IMR-90 (cell line): Measurements from ENCODE around the gene CDKN2D.

Source experiments
- BHLHE40 ChIP-seq: fragments of 150-350 bp; IDR thresholded peaks from 2 replicates; pipeline ENCODE4 v1.6.1; 2016; ENCODE audit warnings: mild to moderate bottlenecking, low read depth, low read length
- CEBPB ChIP-seq: IDR thresholded peaks from 2 replicates; pipeline ENCODE4 v1.6.1; 2012; ENCODE audit warnings: low read depth, low read length, improper control_type of control experiment
- CHD1 ChIP-seq: IDR thresholded peaks from 2 replicates; pipeline ENCODE4 v1.6.1; 2012; ENCODE audit warnings: low read depth, low read length, improper control_type of control experiment
- CTCF ChIP-seq: conservative IDR thresholded peaks from 2 replicates; pipeline ENCODE4 v1.5.1; 2012; ENCODE audit warnings: mild to moderate bottlenecking, low read depth, low read length, improper control_type of control experiment
- MAFK ChIP-seq: IDR thresholded peaks from 2 replicates; pipeline ENCODE4 v1.6.1; 2012; ENCODE audit warnings: low read depth, low read length, improper control_type of control experiment
- MAZ ChIP-seq: IDR thresholded peaks from 2 replicates; pipeline ENCODE4 v1.6.1; 2012; ENCODE audit warnings: low read depth, mild to moderate bottlenecking, low read length, improper control_type of control experiment, moderate library complexity, borderline replicate concordance
- MXI1 ChIP-seq: IDR thresholded peaks from 2 replicates; pipeline ENCODE4 v1.6.1; 2012; ENCODE audit warnings: low read depth, mild to moderate bottlenecking, low read length, moderate library complexity, borderline replicate concordance
- POLR2A ChIP-seq: IDR thresholded peaks from 2 replicates; pipeline ENCODE4 v1.6.1; 2012; ENCODE audit warnings: mild to moderate bottlenecking, low read depth, low read length
- RAD21 ChIP-seq: IDR thresholded peaks from 2 replicates; pipeline ENCODE4 v1.6.1; 2012; ENCODE audit warnings: low read length, improper control_type of control experiment
- RCOR1 ChIP-seq: IDR thresholded peaks from 2 replicates; pipeline ENCODE4 v1.6.1; 2012; ENCODE audit warnings: mild to moderate bottlenecking, low read length, improper control_type of control experiment; ENCODE audit not compliant: insufficient replicate concordance
- RFX5 ChIP-seq: IDR thresholded peaks from 2 replicates; pipeline ENCODE4 v1.8.0; 2012; ENCODE audit warnings: low read depth, mild to moderate bottlenecking, low read length, moderate library complexity
- SMC3 ChIP-seq: fragments of 150-350 bp; IDR thresholded peaks from 2 replicates; pipeline ENCODE4 v1.6.1; 2016; ENCODE audit warnings: low read depth, mild to moderate bottlenecking, antibody characterized with exemption, low read length, moderate library complexity
- USF2 ChIP-seq: fragments of 150-350 bp; IDR thresholded peaks from 2 replicates; pipeline ENCODE4 v1.6.1; 2017; ENCODE audit warnings: mild to moderate bottlenecking, antibody characterized with exemption, low read length, low read depth
- TF ChIP-seq, protein P1 (sequence below): fragments of 150-350 bp; IDR thresholded peaks from 2 replicates; pipeline ENCODE4 v1.6.1; 2016; ENCODE audit warnings: low read depth, mild to moderate bottlenecking, low read length, moderate library complexity, borderline replicate concordance

GRCh38 chr19:10586396-10586795 lies 17.6 kb upstream of the CDKN2D start:
- TF ChIP-seq CTCF (no peak), POLR2A (no peak), MAZ (no peak), MXI1 (no peak), CEBPB (no peak), SMC3 (no peak), RAD21 (no peak), USF2 (no peak), BHLHE40 (no peak), RCOR1 (no peak), RFX5 (no peak), CHD1 (no peak), MAFK (no peak)
- TF ChIP-seq, protein P1, sequence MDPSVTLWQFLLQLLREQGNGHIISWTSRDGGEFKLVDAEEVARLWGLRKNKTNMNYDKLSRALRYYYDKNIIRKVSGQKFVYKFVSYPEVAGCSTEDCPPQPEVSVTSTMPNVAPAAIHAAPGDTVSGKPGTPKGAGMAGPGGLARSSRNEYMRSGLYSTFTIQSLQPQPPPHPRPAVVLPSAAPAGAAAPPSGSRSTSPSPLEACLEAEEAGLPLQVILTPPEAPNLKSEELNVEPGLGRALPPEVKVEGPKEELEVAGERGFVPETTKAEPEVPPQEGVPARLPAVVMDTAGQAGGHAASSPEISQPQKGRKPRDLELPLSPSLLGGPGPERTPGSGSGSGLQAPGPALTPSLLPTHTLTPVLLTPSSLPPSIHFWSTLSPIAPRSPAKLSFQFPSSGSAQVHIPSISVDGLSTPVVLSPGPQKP: no peak
